HG03103 (cell line): ENCODE measurements around the gene SLC2A4.
"Not testable (repeated sequence)": the region's sequence is repeated elsewhere in the genome, so short reads cannot be mapped to it uniquely, and the experiment has no call there.

Experiments used
- ATAC-seq: cut with Tn5 transposase; IDR thresholded peaks from one replicate; pipeline ENCODE4 v1.9.1; 2021; ENCODE audit warnings: low read depth; ENCODE audit not compliant: unreplicated experiment

SLC2A4 gene

DNA sequence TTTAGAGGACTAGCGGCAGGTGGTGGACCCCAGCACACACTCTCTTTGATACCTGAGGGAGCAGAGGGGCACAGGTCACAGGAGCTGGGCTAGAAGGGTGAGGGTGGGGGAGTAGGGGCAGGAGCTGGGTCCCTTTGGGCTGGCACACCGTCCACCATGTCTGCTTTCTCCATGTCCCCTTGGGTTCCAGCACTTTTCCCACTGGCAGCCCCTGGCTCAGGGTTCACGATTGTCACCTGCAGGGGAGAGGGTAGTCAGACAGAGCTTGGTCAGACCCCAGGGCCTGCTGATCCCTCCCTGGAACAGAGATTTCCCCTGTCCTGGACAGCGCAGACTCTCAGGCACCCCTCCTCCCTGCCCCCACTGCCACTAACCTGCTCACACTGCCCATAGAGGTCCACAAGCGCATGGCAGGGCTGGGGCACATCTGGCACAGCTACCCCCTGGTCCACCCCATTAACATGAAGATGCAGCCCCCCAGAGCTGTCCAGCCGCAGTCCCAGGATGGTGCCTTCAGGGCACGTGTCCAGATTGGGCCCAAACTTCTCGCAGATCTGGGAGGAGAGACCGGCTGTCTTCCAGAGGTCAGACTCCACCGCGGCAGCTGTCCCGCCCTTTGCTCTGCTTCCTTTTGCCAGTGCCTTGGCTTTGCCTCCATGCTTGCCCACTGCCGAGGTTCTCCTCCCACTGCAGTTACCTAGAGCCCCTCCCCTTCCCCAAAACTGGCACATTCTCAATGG is 36.8 kb downstream of the SLC2A4 start:
- no peak for ATAC-seq

DNA sequence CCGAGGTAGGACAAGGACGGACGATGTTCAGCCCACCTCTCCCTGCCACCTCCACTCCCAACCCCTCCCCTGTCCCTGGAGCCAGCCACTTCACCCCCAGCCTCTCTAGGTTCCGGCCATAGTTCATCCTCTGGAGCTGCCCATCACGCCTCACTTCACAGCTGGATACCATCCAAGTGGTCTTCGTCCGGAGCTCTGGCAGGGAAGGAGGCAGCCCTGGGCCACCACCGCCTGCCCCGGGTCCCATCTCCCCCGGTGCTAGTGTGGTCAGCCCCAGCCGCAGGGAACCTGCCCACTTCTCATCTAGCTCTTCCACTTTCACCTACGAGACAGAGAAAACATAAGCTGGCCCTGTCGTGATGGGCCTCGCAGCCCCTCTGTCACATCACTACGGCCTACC is 39.9 kb downstream of the SLC2A4 start:
- no peak for ATAC-seq

DNA sequence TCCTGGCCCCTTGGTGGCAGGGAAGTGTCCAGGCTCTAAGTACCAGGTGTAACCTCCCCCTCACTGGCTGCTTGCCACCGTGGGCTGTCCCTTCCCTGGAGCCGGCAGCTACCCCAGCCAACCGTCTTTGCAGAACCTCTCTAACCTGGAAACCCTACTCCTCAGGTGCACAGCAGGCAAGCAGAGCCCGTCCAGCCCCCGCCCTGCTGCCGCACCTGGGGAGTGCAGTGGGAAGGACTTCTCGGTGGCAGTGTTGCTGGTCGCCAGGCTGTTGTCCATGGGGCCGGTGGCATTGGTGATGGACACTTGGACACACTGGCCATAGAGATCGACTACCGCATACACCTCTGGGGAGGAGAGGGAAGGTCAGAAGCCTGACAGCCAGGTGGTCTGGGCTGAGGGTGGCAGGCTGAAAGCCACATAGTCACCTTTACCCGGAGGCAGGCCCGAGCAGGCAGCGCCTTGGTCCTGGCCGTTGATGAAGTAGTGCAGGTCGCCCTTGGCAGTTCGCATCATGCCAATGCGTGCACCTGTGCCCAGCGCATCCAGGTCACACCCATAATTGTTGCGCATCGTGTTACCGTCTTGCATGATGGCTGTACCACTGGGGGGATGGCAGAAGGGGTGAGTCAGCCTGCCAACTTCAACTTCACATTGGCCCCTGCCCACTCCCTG is 41.1 kb downstream of the SLC2A4 start:
- ATAC-seq, result no peak

DNA sequence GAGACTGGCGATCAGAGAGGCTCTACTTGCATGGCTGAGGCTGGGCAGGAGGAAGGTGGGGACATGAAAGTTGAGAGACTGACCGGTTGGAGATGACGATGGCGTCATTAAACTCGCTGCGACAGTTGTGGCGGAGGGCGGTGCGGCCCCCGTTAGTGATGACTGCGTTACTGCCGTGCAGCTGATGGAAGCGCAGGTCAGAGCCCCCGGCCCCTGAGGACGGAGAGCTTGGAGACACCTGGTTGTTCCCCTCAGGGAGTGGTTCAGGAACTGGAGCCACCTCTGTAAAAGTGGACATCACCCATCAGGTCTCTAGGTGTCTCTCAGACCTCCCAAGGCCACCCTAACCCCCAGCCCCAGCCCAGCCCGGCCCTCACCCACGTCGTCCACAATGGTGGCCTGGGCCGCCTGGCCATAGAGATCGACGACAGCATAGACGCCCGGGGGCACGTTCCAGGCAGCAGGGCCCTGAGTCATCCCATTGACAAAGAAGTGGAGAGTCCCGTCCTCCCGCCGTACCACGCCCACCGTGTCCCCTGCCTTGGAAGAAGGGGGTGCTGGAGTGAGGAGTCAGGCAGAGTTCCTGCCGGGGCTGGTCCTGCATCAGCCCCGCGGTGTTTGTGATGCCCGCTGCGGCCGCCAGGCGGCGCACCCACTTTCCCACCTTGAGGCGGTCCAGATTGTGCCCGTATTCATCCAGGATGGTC is 42.4 kb downstream of the SLC2A4 start:
- ATAC-seq, result no peak

- ATAC-seq, result no peak
These were observed 42.9 kb downstream of the SLC2A4 start for GRCh38 chr17:7324438-7324779.

DNA sequence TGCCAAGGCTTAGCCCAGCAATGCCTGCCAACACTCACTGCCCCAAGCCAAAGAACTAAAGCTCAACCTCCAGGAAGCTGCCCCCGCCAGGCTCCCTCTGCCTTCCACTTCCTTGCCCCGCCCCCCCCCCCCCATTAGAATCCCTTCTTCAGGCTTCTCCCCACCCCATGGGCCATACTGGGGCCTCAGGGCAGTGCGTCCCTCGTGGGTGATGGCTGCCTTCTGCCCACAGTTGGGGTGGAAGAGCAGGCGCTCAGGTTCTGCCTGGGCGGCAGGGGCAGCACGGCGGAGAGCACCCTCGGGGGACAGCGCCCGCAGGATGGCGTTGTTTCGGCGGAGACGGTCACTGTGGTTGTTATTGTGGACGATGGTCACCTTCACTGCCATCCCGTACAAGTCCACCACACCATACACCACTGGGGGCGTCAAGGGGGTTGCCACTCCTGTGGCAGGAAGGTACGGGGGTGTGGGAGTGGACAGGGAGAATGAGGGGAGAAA is 43.6 kb downstream of the SLC2A4 start:
- no peak for ATAC-seq

GRCh38 chr17:7326186-7326585 is 44.7 kb downstream of the SLC2A4 start:
- no peak for ATAC-seq

- ATAC-seq, result no peak
These were observed 45.5 kb downstream of the SLC2A4 start for GRCh38 chr17:7327056-7327455.

GRCh38 chr17:7327501-7327900 is 46.0 kb downstream of the SLC2A4 start:
- no peak for ATAC-seq

DNA sequence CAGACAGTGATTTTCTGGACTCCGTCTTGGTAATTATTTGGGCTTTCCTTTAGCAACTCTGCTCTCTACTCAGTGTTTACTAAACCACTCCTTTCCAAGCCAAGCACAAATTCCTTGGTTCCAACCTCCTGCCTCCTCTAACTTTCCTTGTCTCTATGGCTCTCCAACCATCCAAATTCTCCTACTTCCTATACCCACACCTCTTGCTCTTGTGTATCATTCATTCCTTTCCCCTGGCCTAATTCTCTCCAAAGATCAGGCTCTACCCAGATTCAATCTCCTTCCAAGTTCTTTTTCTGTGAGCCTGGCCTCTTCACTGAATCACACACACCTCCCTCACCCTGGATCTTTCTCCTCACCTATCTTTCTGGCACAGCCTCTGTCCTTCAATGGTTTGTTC is 46.5 kb downstream of the SLC2A4 start:
- no peak for ATAC-seq

DNA sequence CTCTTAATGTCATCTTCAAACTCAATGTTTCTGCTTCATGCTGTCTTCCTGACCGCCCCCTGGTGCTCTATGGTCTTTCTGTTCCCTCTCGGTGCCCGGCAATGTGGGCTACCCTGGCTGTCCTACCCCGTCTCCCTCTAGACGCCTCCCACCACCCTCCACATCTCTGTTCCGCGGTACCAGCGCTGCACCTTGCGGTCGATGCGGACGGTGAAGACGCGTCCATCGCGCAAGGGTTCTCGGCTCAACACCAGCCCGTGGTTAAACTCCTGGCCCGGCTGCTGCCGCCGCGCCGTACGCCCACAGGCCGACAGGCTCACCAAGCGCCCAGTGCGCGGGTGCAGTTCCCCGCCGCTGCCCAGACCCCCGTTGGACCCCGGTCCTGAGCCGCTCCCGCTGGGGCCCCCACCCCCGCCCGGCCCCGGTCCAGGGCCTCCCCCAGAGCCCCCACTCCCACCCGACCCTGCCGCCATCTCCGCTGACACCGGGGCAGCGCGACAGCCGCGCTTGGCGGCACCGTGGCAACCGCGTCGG is 47.4 kb downstream of the SLC2A4 start, which contains the start of gene NEURL4:
Gene NEURL4 (minus strand): TSS at position 496 of the 534 bp plus-strand sequence. CDS start 23 bp downstream, at position 473.
- ATAC-seq, result peak; percentile 10

DNA sequence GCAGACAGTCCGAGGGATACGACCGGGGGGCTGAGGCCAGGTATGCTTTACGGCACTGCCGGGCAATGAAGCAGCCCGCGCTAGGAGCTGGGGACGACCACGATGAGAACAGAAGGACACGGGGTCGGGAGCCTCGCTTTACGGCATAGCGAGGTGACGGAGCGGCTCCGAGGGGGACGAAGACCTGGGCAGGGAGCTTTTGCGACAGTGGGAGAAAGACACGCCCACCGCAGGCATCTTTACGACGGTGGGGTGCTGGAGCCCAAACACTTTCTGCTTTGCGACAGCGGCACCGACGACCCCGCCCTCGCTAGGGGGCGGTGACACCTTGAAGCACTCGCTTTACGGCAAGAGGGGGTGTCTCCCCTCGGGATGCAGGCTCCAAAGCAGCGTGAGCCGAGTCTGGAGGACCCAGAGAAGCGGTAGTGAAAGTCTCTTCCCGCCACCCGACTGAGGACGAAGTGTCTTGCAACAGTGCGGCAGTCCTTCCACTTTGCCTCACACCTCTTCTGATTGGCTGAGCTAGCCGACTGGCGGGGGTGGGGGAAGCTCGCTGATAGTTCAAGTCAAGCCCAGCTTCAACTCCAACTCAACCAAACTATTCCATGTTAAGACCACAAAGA is 48.0 kb downstream of the SLC2A4 start:
- peak; percentile 47 for ATAC-seq

DNA sequence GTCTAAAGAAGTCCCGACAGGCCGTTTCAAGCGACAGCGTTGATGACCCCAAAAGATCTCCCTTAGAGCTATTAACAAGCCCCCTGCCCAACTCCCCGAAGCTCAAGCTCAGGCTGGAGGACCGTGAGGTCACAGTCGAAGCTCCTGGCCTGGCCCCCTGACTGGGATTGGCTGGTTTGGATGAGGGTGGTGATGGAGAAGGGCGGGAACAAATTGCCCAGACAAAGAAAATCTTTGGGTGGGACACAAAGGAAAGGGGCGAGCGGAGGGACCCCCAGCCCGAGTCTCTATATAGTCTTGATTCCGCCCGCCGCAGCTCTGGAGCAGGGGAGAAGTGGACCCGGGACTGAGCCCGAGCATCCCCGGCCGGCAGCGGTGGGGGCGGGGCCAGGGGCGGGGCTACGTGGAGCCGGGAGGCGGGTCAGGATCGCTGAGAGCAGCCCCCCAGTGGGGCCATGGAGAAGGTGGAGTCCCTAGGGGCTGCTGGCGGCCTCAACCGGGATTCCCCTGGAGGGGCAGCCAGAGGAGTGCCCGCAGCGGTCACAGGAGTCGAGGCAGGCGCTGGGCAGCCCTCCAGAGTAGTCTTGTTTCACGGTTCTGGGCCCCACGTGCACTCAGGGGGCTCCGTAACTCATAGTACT is 48.6 kb downstream of the SLC2A4 start:
- ATAC-seq, result peak; percentile 26

GRCh38 chr17:7330638-7331015 is 49.1 kb downstream of the SLC2A4 start:
- ATAC-seq, result no peak

- ATAC-seq, result no peak
These were observed 50.6 kb downstream of the SLC2A4 start for GRCh38 chr17:7332111-7332510.

- not testable (repeated sequence) for ATAC-seq
These were observed 51.1 kb downstream of the SLC2A4 start for GRCh38 chr17:7332600-7333069.

DNA sequence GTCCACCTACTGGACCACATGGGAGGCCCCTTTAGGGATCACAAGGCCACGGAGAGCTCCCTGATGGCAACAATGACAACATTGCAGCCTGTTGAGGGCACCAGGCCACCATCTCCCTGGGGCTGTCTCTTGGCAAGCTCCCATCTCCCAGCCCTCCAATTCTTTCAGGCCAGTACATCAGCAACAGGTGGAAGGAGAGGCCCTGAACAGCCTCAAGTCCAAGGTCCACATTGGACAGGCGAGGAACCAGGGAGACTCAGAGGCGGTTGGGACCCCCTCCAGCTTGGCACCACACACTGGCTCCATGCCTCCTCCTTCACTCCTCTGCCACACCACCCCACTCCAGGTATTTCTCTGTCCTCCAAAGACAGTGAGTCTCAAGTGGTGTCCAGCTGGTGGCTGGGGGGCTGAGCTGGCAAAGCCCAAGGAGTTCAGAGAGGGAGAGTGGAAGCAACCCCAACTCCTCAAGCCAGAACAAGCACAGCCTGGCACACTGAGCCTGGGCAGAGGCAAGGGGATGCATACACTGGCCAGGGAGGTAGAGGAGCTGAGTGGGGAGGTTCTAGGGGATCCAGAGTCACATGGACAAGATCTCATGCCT is 53.5 kb downstream of the SLC2A4 start:
- no peak for ATAC-seq

GRCh38 chr17:7335765-7336164 is 54.2 kb downstream of the SLC2A4 start:
- ATAC-seq, result not testable (repeated sequence)

- no peak for ATAC-seq
These were observed 55.0 kb downstream of the SLC2A4 start, which contains the start of gene ACAP1 for GRCh38 chr17:7336240-7337175. TSS of gene ACAP1 (plus strand) at chr17:7336529. CDS start at chr17:7336735, 206 bp downstream.
